Measurements from ENCODE around the gene APOA5.
"Not testable (repeated sequence)": the region's sequence is repeated elsewhere in the genome, so short reads cannot be mapped to it uniquely, and the experiment has no call there.

APOA5 gene

GRCh38 chr11:116773203-116774097, 18.2 kb downstream of the APOA5 start:
- DNase-seq (ENCODE audit: low read depth in 2 of 2), result no peak

- peak; percentile 93 to 95 for DNase-seq (ENCODE audit: low read depth in 2 of 2)
Measured at GRCh38 chr11:116772443-116773202, 19.1 kb downstream of the APOA5 start, which contains the start of gene BUD13. BUD13 (minus strand) TSS chr11:116772987; CDS start chr11:116772964, 23 bp downstream.

- DNase-seq (ENCODE audit: low read depth in 2 of 2), result no peak
Measured at GRCh38 chr11:116771935-116772334, 19.7 kb downstream of the APOA5 start.

GRCh38 chr11:116762132-116762531, 29.5 kb downstream of the APOA5 start:
- no peak for DNase-seq (ENCODE audit: low read depth in 2 of 2)

GRCh38 chr11:116756044-116756443, 35.6 kb downstream of the APOA5 start:
- DNase-seq (ENCODE audit: low read depth in 2 of 2), result not testable (repeated sequence)

- no peak for DNase-seq (ENCODE audit: low read depth in 2 of 2)
Measured at GRCh38 chr11:116750070-116750718, 41.5 kb downstream of the APOA5 start.

- no peak for DNase-seq (ENCODE audit: low read depth in 2 of 2)
Measured at GRCh38 chr11:116742104-116742503, 49.6 kb downstream of the APOA5 start.

GRCh38 chr11:116740741-116741140, 50.9 kb downstream of the APOA5 start:
- no peak for DNase-seq (ENCODE audit: low read depth in 2 of 2)

Data from stimulated activated CD4-positive, alpha-beta T cell treated with anti-CD3 and anti-CD28 coated beads, Interleukin-1b, Interleukin-23, amount 100 ng/mL, for 4 hours (primary cell).